KG1 (cell line): ENCODE data around the gene CLEC12A.
A peak's percentile ranks its signal among the peaks of the same experiment; 100 is the strongest.
"Not testable (repeated sequence)": the region's sequence is repeated elsewhere in the genome, so short reads cannot be mapped to it uniquely, and the experiment has no call there.

ENCODE experiments used
- DNase-seq: peaks from one replicate; lab custom pipeline; 2025; lab: John Stamatoyannopoulos, UW

Gene CLEC12A

DNA sequence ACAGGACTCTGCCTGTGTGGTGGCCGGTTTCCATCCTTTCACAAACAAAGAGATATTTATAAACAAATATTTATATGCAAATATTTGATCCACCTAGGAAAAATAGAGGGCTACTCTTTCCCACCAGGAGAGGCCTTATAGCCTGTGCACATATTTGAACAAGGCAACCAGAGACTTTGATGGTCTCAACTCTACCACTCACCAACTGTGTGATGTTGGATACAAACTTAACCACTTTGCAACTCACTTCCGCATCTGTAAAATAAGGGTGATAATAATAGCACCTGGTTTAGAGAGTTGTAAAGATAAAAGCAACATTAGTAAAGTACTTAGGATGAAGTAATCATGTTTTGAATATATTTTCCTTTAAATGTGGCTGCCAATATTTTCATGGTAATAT is 1.5 kb upstream of the CLEC12A start:
- DNase-seq = no peak

DNA sequence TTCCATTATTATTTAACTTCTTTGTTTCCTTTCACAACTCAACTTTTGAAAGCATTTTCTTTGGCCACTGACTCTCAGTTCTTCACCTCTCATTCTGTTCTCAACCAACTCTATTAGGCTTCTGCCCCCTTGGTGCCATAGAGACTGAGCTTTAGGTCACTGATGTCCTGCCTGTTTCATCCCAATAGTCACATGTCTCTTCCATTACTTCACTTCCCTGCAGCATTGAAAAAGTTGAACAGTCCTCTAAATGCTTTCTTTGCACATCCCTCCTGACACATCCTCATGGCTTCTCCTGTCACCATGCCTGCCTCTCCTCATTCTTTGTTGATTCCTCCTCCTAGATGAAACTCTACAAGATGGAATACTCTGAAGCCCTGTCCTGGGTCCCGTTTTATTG is 2.7 kb downstream of the CLEC12A start:
- no peak for DNase-seq

DNA sequence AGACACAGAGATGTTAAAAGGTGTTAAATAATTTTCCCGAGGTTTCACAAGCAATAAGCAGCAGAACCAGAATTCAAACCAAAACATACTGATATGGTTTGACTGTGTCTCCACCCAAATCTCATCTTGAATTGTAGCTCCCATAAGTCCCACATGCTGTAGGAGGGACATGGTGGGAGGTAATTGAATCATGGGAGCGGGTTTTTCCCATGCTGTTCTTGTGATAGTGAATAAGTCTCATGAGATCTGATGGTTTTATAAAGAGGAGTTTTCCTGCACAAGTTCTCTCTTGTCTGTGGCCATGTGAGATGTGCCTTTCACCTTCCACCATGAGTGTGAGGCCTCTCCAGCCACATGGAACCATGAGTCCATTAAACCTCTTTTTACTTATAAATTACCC is 3.5 kb downstream of the CLEC12A start:
- not testable (repeated sequence) for DNase-seq

DNA sequence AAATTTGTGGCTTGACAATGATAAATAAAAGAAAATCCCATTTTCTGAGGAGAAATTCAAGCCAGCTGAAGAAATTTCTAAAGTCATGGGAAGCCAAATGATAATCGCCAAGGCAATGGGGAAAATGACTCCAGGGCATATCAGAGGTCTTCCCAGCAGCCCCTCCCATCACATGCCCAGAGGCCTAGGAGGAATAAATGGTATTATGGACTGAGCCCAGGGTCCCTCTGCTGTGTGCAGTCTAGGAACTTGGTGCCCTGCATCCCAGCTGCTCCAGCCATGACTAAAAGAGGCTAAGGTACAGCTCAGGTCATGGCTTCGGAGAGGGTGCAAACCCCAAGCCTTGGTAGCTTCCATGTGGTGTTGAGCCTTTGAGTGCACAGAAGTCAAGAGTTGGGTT is 4.4 kb downstream of the CLEC12A start:
- DNase-seq = no peak

DNA sequence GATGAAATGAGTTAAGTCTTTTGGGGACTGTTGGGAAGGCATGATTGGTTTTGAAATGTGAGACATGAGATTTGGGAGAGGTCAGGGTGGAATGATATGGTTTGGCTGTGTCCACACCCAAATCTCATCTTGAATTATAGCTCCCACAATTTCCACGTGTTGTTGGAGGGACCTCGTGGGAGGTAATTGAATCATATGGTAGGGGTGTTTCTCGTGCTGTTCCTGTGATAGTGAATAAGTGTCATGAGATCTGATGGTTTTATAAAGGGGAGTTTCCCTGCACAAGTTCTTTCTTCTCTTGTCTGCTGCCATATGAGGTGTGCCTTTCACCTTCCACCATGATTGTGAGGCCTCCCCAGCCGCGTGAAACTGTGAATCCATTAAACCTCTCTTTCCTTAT is 5.4 kb downstream of the CLEC12A start:
- DNase-seq = not testable (repeated sequence)

DNA sequence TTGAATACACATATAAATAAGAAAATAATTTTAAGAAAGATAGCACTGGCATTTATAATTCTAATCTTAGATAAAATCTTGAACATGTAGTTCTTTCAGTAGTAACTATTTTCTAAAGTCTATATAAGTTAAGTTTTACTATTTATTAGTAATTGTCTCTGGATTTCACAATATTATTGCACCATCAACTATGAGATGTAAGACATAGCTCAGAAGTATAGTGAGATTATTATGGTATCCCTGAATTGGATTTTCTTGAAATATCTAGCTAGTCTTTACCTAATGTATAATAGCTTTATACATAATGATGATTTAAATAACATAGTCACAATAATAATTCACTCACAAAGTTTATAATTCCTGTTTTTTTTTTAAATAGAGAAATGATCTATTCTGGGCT is 6.7 kb downstream of the CLEC12A start:
- DNase-seq = no peak

DNA sequence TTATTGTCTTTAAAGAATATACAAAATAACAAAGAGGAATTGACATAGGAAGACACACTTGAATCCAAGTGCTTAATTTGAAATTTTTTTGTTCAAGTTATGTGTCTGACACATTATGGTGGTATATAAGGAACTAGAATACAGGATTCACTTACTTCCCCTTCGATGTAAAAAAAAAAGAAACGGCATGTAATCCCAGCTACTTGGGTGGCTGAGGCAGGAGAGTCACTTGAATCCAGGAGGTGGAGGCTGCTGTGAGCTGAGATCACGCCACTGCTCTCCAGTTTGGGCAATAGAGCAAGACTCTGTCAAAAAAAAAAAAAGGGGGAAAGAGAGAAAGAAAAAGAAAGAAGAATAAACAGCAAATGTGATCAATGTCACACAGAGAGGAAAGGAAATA is 8.9 kb downstream of the CLEC12A start:
- no peak for DNase-seq

DNA sequence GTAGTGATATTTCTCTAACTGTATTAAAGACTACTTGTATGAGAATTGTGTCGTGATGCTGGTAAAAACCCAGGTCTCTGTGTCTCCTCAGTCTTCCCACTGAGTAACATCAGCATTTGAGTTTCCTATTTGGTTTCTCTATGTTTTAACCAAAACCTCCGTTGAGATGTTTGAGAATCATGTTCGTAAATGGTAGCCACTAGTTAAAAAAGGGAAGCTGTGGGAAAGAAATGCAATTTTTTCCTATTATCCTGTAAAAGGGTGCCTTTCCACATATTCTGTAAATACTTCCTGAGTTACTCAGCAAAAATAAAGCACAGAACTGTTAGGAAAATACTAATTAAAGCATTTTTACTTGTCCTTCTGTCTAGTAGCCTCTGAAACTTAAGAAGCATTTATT is 20.7 kb downstream of the CLEC12A start:
- no peak for DNase-seq

DNA sequence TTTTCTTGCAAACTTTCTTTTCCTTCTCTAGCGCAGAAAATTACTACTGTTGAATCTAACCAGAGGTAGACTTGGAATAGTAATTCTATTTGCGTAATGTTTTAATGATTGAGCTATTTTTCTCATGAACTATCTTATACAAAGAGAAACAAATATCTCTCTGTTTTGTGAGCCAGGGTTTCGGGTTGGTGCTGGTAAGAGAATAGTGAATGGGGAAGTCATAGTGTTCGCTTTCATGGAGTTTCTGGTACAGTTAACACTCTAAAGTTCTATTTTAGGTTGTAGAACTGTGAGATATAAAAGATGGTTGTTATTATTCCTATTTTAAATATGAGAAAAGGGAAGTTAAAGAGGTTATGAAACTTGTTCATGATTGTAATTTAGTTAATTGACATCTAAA is 21.1 kb downstream of the CLEC12A start:
- DNase-seq = no peak

DNA sequence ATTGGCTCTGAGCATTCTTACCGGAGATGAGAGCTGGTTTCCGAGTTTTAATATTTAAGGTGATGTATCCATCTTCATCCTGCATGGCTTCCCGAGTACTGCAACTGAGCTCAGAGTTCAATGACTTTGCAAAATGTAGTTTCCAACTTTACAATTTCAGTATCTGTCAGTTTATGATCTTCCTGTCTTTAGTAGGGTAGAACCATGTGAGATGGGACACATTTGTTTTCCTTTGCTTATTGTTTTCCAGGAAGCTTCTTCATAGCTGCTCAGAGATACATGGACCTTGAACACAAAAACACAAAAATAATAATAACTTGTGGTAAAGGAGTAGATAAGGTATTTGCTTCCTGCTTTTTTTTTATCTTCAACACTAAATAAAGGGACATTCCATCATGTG is 27.8 kb downstream of the CLEC12A start, which contains the start of gene CLEC1B:
CLEC1B (minus strand) TSS at position 106 of the 400 bp plus-strand sequence; CDS start at position 85, 21 bp downstream.
- no peak for DNase-seq

DNA sequence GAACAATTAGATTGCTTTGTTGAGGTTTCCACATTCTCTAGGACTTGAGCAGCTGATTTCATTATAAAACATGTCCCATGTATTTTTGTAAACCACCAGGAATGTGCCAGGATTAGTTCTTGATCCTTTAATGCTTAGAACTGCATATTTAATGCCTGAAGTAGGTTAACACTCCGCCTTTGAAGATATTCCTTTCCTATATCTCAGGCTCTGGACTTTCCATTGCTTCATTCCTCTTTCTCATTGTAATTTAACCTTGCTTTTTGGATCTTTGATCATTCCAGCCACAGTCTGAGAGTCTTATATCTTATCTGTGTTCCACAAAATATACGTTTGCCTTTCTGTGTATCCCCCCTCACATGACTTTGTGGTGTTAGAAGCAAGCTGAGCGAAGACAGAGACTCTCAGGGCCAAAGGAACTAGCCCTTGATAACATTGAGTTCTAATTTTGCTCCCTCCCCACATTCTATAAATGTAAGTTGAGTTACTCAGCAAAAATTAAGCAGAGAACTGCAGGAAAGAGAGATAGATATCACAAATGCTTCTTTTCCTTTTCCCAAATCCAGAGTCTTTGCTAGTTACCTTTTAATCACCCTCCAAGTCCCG is 30.1 kb downstream of the CLEC12A start:
- no peak for DNase-seq

DNA sequence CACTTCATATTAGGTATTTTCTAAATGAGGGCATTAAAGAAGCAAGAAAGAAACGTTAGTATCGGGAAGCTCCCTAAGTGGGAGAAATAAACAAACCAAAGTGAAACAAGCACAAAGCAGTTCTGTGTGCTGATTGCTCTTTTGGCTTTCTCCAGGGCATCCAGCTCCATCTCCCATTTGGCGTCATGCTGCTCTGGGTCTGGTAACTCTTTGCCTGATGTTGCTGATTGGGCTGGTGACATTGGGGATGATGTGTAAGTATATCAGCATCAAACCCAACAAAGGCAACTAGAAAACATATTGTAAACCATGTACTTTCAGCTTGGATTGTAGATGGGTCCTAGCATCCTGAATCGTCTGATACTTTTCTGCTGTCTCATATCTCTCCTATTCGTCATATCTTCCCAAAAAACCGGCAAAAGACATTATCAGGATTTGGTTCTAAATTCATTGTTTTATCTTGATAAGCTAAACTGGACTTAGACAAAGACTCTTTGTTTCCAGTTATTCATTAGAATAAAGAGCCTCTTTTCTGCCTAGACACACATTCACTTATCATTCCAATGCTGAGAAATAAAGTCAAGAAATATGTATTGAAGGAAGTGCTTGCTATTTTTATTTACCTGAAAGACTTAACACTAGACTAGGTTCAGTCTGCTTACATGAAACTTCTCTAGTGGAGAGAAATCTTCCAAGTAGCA is 41.6 kb downstream of the CLEC12A start:
- no peak for DNase-seq

DNA sequence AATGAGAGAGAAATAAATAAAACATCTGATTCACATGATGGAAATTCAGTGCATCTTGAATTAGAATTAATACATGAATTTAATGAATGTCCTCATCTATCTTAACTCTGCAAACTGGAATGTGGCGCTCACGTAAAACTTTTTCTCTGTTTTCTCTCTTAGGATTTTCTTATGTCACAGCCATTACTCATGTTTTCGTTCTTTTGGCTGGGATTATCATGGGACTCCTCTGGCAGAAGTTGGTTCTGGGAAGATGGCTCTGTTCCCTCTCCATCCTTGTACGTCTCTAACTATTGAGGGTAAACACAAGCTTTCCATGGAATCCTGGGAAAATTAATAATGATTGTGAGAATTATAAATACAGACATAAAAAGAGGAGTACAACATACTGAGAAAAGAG is 44.2 kb downstream of the CLEC12A start:
- DNase-seq = no peak

DNA sequence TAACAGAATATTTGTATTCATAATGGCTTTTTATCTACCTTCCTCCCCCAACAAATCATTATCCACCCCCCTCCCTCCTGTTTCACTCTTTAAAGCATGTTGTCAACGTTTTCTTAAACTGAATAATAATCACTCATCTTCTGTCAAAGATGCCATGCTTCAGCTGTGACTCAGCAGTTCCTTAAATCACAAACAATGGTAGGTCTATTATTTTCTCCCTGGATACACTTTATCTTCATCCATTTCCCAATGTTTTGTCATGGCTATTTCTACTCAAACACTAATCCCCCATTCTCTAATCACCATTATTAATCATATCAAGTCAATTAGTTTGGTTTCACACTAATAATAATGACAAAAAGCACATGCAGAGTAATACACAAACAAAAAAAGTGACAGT is 45.7 kb downstream of the CLEC12A start:
- no peak for DNase-seq

DNA sequence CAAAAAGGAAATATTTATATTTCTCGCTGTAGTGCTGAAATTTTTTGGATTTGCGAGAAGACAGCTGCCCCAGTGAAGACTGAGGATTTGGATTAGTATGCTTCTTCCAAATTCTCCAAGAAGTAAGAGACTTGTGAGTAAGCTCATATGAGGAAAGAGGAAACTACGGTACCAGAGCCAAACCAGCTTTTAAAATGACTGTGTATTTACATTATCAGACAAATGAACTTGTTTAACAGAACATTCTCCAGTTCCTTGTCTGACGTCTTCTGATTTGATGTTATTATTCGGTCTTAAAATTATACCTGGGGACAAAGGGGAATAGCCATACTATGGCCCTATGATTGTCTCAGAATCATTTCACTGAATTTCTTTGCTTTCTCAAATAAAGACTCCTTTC is 47.2 kb downstream of the CLEC12A start:
- DNase-seq = peak; percentile 14

DNA sequence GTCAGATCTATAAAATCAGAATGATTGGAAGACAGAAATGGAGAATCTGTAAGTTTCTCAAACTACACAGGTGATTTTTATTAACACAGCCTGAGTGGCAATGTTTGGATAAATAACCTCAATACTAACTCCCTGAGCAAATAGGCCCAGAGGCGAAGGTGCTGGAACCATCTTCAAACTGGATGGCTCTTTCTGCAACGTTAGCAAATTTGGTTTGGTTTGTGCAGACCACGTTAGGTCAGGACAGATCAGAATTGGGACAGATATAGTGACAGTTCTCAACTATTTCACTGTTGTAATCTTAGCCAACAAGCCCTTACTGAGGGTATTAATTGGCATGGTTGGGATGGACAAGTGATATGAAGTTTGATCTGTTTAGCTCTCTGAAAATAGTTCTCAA is 50.1 kb downstream of the CLEC12A start:
- no peak for DNase-seq

DNA sequence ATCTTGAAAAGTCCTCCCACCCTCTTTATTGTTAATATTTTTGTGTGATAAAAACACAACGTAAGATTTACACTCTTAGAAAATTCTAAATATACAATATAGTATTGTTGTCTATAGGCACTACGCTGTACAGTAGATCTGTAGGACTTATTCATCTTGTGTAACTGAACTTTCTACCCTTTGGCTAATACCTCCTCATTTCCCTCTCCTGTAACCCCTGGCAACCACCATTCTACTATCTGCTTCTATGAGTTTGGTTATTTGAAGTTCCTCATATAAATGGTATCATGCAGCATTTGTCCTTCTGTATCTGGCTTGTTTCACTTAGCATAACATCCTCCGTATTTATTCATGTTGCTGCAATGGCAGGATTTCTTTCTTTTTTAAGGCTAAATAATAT is 54.0 kb downstream of the CLEC12A start:
- DNase-seq = no peak

DNA sequence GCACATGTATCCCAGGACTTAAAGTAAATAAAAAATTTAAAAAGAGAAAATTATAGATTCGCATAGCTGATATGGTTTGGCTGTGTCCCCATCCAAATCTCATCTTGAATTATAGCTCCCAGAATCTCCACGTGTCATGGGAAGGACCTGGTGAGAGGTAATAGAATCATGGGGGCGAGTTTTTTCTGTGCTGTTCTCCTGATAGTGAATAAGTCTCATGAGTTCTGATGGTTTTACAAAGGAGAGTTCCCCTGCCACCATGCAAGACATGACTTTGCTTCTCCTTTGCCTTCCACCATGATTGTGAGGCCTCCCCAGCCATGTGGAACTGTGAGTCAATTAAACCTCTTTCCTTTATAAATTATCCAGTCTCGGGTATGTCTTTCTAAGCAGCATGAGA is 55.5 kb downstream of the CLEC12A start:
- not testable (repeated sequence) for DNase-seq

DNA sequence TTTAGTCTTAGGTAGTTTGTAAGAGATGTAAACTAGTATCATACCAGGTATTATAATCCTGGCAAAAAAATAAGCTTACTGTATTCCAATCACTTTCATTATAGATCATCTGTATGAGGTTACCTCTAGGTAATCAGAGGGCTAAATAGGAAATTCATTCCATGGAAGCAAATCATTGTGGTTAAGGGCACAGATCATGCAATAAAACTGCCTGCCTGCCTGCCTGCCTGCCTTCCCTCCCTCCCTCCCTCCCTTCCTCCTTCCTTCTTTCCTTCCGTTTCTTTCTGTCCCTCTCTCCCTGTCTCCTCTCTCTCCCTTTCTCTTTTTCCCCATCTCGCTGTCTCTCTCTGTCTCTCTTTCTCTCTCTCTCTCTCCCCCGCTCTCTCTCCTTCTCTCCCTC is 56.1 kb downstream of the CLEC12A start:
- DNase-seq = no peak

DNA sequence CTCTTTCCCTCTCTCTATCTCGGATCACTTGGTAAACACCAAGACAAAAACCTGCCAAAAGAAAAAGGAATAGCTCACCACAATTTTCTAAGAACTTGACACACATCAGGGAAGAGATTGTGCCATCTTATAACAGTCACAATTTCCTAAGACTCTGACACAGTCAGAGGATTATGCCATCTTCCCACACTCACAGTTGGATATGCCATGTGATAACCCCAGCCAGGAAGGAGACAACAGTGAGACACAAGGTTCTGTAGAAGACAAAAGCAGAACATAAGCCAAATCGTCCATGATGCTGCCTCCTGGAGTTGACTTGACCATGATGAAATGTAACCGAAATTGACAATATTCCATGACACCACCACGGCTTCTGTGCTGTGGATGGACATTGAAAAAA is 56.5 kb downstream of the CLEC12A start:
- DNase-seq = no peak

DNA sequence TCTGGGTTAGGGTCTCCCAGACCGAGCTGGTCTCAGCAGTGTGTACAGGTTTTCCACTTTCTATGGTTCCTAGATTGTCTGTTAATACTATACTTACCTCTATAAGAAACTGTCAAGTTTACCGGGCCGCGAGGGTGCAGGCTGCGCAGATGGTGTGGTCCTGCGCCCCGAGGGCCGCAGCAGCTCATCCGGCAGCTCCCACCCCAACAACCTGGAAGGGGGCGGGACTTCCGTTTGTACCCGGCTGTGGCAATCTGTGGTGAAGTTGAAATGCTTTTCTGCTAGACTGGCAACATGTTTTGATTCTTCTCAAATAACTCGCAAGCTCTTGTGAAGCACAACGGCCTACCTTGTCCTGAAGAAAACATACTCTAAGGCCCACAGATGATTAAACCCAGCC is 59.2 kb downstream of the CLEC12A start, which contains the start of gene CLEC9A:
CLEC9A (plus strand) TSS at position 237 of the 400 bp plus-strand sequence. CDS start 22,006 bp downstream, outside the sequence.
- DNase-seq = no peak

DNA sequence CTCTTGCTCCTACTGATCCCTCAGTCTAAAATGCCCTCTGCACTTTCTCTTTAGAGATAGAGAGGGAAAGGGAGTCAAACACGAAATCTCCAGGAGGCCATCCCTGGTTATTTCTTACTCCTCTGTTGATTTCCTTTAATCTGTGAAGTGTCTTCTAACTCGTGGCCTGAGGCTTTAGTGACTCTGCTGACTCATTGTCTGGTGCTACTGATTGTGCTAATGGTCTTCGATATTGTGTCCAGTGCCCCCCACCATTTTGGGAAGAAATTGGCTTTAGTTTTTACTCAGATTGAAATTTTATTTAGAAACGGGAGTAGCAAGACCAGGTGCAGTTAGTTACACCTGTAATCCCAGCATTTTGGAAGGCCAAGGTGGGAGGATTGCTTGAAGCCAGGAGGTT is 60.1 kb downstream of the CLEC12A start:
- no peak for DNase-seq

DNA sequence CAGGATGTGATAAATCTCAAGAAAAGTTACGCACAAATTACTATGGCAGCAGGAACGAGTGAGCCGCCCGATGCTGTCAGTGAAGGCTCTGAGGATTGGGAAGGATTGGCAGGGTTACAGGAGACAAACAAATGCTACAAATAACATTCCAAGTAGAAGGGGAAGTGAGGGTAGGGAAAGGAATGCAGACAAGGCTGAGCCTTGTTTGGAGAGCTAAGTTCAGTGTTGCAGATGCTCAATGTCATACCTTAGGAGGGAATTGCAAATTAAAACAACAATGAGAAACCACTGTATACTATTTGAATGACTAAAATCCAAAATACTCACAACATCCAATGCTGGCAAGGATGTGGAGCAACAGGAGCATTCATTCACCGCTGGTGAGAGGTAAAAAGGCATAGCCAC is 60.6 kb downstream of the CLEC12A start:
- no peak for DNase-seq
